Skeletal muscle tissue (tissue), 4 donors: Measurements from ENCODE around the gene KCNQ4. TPM values are rescaled to one million over a fixed set of nuclear protein-coding genes. Genes with fewer than 3 reads are reported as not detected.
A peak's percentile ranks its signal among the peaks of the same experiment; 100 is the strongest.

Source experiments
- H3K27ac ChIP-seq: one replicate; pipeline ENCODE4 v1.7.0; 2013; ENCODE audit warnings: mild to moderate bottlenecking, low read depth, low read length, inconsistent platforms
- H3K27me3 ChIP-seq, 3 donors: one replicate each; pipeline ENCODE4 v1.7.0; 2013; ENCODE audit warnings: low read length in 3 of 3; ENCODE audit not compliant: control insufficient read depth in 3 of 3, insufficient read depth in 3 of 3
- H3K36me3 ChIP-seq, 3 donors: one replicate each; pipeline ENCODE4 v1.7.0; 2013; ENCODE audit warnings: low read length in 3 of 3; ENCODE audit not compliant: control insufficient read depth in 3 of 3, insufficient read depth in 3 of 3
- H3K4me1 ChIP-seq, 3 donors: one replicate each; pipeline ENCODE4 v1.7.0; 2013; ENCODE audit warnings: low read length in 3 of 3, mild to moderate bottlenecking in 3 of 3; ENCODE audit not compliant: control insufficient read depth in 3 of 3, insufficient read depth in 3 of 3
- H3K4me3 ChIP-seq, 3 donors: one replicate each; pipeline ENCODE4 v1.7.0; 2013; ENCODE audit warnings: low read length in 3 of 3
- H3K9ac ChIP-seq, 3 donors: one replicate each; pipeline ENCODE4 v1.7.0; 2013; ENCODE audit warnings: low read length in 3 of 3, mild to moderate bottlenecking in 3 of 3, moderate library complexity in 2 of 3, low read depth in 1 of 3
- H3K9me3 ChIP-seq, 3 donors: one replicate each; pipeline ENCODE4 v1.7.0; 2013; ENCODE audit warnings: low read length in 3 of 3; ENCODE audit not compliant: control insufficient read depth in 3 of 3
- total RNA-seq: library from RNA; depleted of rRNA; stranded (reverse); fragments of >200 nt; gene quantifications from one replicate; pipeline ENCODE4 v1.2.3, GENCODE V29; 2014
- donor health status: Osteomylitis.

The KCNQ4 gene
- total RNA-seq, 1 donor from 2014 or later = 4.2 TPM

DNA sequence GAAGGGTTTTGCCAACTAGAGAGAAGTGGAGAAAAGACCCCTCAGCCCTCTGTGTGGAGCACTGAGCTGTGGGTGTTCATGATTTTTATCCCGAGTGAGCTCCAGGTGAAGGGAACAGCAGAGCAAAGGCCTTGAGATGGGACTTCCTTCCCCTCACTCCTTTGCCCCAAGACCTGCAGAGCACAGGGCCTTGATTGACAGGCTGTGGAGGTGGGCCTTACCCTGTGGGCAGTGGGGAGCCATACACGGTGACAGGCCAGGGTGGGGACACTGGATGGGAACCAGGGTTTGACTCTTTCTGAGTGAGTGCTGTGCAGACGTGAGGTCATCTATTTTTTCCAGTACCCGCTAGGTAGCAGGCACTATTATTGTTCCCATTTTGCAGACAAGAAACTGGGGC, 10.5 kb downstream of the KCNQ4 start:
- Histone ChIP-seq H3K27ac (no peak overlapping the region), H3K27me3 (no peaks in the 10 kb centered on the region), H3K4me3 (no peak overlapping the region), H3K36me3 (no peaks in the 10 kb centered on the region), H3K9ac (no peak overlapping the region), H3K4me1 (peaks cover 34 to 64% (median 35%) of the 10 kb centered on the region in 3 donors), H3K9me3 (no peaks in the 10 kb centered on the region)

DNA sequence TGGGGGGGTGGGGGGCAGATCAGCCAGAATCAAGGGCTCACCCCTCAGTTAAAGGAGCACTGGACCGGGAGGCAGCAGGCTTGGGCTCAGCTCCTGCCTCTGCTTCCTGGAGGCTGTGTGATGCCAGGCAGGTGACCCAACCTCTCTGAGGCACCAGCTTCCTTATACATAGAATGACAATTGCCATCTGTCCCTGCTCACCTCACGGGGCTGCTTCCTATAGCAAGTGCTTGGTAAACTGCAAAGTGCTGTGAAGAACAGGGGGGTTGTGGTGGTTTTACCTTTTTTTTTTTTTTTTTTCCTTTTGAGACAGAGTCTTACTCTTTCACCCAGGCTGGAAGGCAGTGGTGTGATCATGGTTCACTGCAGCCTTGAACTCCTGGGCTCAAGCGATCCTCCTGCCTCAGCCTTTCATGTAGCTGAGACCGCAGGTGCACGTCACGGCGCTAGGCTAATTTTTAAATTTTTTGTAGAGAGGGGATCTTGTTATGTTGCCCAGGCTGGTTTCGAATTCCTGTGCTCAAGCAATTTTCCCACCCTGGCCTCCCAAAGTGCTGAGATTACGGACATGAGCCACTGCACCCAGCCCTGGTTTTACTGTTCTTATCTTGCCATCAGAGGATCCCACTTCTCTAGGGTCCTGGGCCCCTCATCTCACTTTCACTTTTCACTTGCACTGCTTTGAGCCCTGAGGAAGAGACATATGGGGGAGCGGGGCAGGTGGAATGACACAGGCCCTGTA, 11.6 kb downstream of the KCNQ4 start:
- H3K9me3 ChIP-seq = no peaks in the 10 kb centered on the region
- H3K36me3 ChIP-seq = no peaks in the 10 kb centered on the region
- no peaks in the 10 kb centered on the region for H3K27me3 ChIP-seq
- H3K27ac ChIP-seq = peak overlapping the region; percentile 41
- peaks cover 44 to 71% (median 46%) of the 10 kb centered on the region in 3 donors for H3K4me1 ChIP-seq
- no peak overlapping the region for H3K9ac ChIP-seq
- no peak overlapping the region for H3K4me3 ChIP-seq

- Histone ChIP-seq H3K4me1 (peaks cover 48 to 73% (median 52%) of the 10 kb centered on the region in 3 donors), H3K9ac (peak overlapping the region in 1 of 3 donors; percentile 50), H3K27ac (peak overlapping the region; percentile 41)
Measured at GRCh38 chr1:40795811-40796586, 12.4 kb downstream of the KCNQ4 start.

GRCh38 chr1:40796939-40797667, 13.5 kb downstream of the KCNQ4 start:
- Histone ChIP-seq H3K27ac (peak overlapping the region; percentile 48), H3K4me1 (peaks cover 56 to 80% (median 63%) of the 10 kb centered on the region in 3 donors)

More at GRCh38 chr1:40795811-40796586, 12.4 kb downstream of the KCNQ4 start:
- Histone ChIP-seq H3K9me3 (no peaks in the 10 kb centered on the region), H3K27me3 (no peaks in the 10 kb centered on the region), H3K36me3 (no peaks in the 10 kb centered on the region), H3K4me3 (peak overlapping the region in 1 of 3 donors; percentile 29)

GRCh38 chr1:40797668-40798010, 14.1 kb downstream of the KCNQ4 start:
- Histone ChIP-seq H3K9me3 (no peaks in the 10 kb centered on the region), H3K36me3 (no peaks in the 10 kb centered on the region), H3K9ac (peak overlapping the region in 2 of 3 donors; percentile 17 to 34), H3K27ac (peak overlapping the region; percentile 48), H3K4me3 (peak overlapping the region in 1 of 3 donors; percentile 1), H3K27me3 (no peaks in the 10 kb centered on the region), H3K4me1 (peaks cover 56 to 83% (median 63%) of the 10 kb centered on the region in 3 donors)

More at GRCh38 chr1:40796939-40797667, 13.5 kb downstream of the KCNQ4 start:
- H3K36me3 ChIP-seq = no peaks in the 10 kb centered on the region
- H3K27me3 ChIP-seq = no peaks in the 10 kb centered on the region
- H3K9me3 ChIP-seq = no peaks in the 10 kb centered on the region
- H3K9ac ChIP-seq = peak overlapping the region in 2 of 3 donors; percentile 17 to 34
- H3K4me3 ChIP-seq = peak overlapping the region in 2 of 3 donors; percentile 1 to 53

- no peak overlapping the region for H3K4me3 ChIP-seq
- H3K4me1 ChIP-seq = peaks cover 58 to 87% (median 63%) of the 10 kb centered on the region in 3 donors
- H3K9ac ChIP-seq = peak overlapping the region in 1 of 3 donors; percentile 62
- H3K27ac ChIP-seq = peak overlapping the region; percentile 11
- no peaks in the 10 kb centered on the region for H3K27me3 ChIP-seq
- H3K36me3 ChIP-seq = no peaks in the 10 kb centered on the region
- no peaks in the 10 kb centered on the region for H3K9me3 ChIP-seq
Measured at GRCh38 chr1:40798366-40799281, 15.0 kb downstream of the KCNQ4 start.

DNA sequence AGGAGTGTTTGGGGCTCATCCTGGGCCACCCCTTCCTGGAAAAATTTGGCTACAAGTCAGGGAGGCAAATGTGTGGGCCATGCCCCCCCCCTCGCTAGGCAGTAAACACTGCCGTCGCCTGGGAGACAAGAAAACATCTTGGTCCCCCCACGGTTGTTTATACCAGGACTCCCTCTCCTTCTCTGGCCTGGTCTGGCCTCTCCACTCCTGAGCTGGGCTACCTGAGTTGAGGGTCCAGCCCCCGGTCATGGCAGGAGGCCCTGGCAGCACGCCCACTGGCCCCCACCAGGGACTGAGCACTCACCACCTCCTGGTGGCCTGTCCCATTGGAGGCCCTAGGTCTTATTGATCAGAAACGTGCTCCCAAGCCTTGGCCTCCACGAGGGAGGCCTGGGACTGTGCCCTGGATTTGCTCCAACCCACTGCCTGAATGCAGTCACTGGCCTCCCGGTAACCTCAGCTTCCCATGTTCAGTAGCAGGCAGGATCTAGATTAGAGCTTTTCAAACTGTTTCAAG, 15.8 kb downstream of the KCNQ4 start:
- H3K4me3 ChIP-seq = peak overlapping the region in 1 of 3 donors; percentile 7
- H3K9ac ChIP-seq = peak overlapping the region in 2 of 3 donors; percentile 57 to 62
- H3K4me1 ChIP-seq = peaks cover 58 to 87% (median 63%) of the 10 kb centered on the region in 3 donors
- no peaks in the 10 kb centered on the region for H3K36me3 ChIP-seq
- H3K9me3 ChIP-seq = no peaks in the 10 kb centered on the region
- H3K27ac ChIP-seq = no peak overlapping the region
- no peaks in the 10 kb centered on the region for H3K27me3 ChIP-seq

- Histone ChIP-seq H3K4me1 (peaks cover 49 to 74% (median 52%) of the 10 kb centered on the region in 3 donors), H3K27ac (peak overlapping the region; percentile 81), H3K9ac (peak overlapping the region; percentile 47 to 68 (median 65)), H3K36me3 (no peaks in the 10 kb centered on the region), H3K27me3 (no peaks in the 10 kb centered on the region), H3K4me3 (peak overlapping the region; percentile 57 to 66 (median 64)), H3K9me3 (no peaks in the 10 kb centered on the region)
Measured at GRCh38 chr1:40801742-40802077, 18.1 kb downstream of the KCNQ4 start.
